K562 (cell line): ENCODE measurements around the gene LAMB1. TPM values are rescaled to one million over a fixed set of nuclear protein-coding genes. Genes with fewer than 3 reads are reported as not detected.

ENCODE experiments used
- ATAC-seq: fragments of 200-7000 bp; cut with Tn5 transposase; 3 replicates; pipeline ENCODE4 v1.9.1; 2020; ENCODE audit warnings: moderate library complexity
- BruUV-seq: library from RNA; stranded (reverse); fragments of 400-500 nt; replicated peaks from 2 replicates; lab custom pipeline; 2021; lab: Mats Ljungman, UMichigan
- CTCF ChIA-PET: fragments of 300-600 bp; formaldehyde crosslinking; extraction: SDS; loops from one replicate; lab custom pipeline; 2021; ENCODE audit warnings: low intra/inter-chr PET ratio; lab: Yijun Ruan, JAX
- POLR2A ChIA-PET: fragments of 300-600, 350-650 bp; sonication (Branson Sonifier 250); formaldehyde crosslinking; extraction: SDS; loops from one replicate; lab custom pipeline; 2021; ENCODE audit warnings: antibody characterized with exemption, inconsistent platforms; lab: Yijun Ruan, JAX
- DNase-seq, 4 experiments: peaks; one replicate each; pipeline versions ENCODE4 v3.0.0 to v3.0.0-alpha.2; 2011 to 2018; ENCODE audit warnings: low spot score in 3 of 4, mixed read lengths in 3 of 4; ENCODE audit errors: extremely low read depth in 1 of 4
- FAIRE-seq: peaks from 2 replicates; lab custom pipeline; 2011; peaks lifted over from hg19 to GRCh38; lab: Jason Lieb, UNC
- H2AFZ ChIP-seq: 2 replicates; pipeline ENCODE4 v1.6.0; 2011; ENCODE audit warnings: low read depth, low read length, control low read depth, inconsistent platforms
- H3K27ac ChIP-seq: fragments of 200-600 bp; 3 replicates; pipeline ENCODE4 v1.8.0; 2011; ENCODE audit warnings: low read depth, mild to moderate bottlenecking, control low read depth, inconsistent platforms, low read length, moderate library complexity, mixed read lengths; ENCODE audit errors: extremely low read depth
- H3K27me3 ChIP-seq, 2 experiments: fragments of 300-600 bp in 1 of 2; 2 replicates in 1 of 2; 3 replicates in 1 of 2; pipeline versions ENCODE4 v1.6.0 to v1.8.0; 2011; ENCODE audit warnings: inconsistent platforms in 2 of 2, low read length in 2 of 2, mild to moderate bottlenecking in 1 of 2, mixed read lengths in 1 of 2, moderate library complexity in 1 of 2; ENCODE audit not compliant: control insufficient read depth in 2 of 2, insufficient read depth in 2 of 2
- H3K36me3 ChIP-seq: fragments of 300-600 bp; 3 replicates; pipeline ENCODE4 v1.8.0; 2011; ENCODE audit warnings: mild to moderate bottlenecking, low read length, inconsistent platforms; ENCODE audit not compliant: control insufficient read depth, insufficient read depth
- H3K4me1 ChIP-seq, 2 experiments: fragments of 200-600 bp in 1 of 2; replicated peaks in 1 of 2; 2 replicates in 1 of 2; 3 replicates in 1 of 2; pipeline versions ENCODE4 v1.5.1 to v1.8.0; 2011; ENCODE audit warnings: inconsistent platforms in 2 of 2, low read length in 2 of 2, mild to moderate bottlenecking in 1 of 2, mixed read lengths in 1 of 2, moderate library complexity in 1 of 2; ENCODE audit not compliant: control insufficient read depth in 2 of 2, insufficient read depth in 2 of 2
- H3K4me2 ChIP-seq: 2 replicates; pipeline ENCODE4 v1.6.1; 2011; ENCODE audit warnings: low read length, control low read depth, inconsistent platforms, mixed read lengths; ENCODE audit not compliant: insufficient read depth
- H3K4me3 ChIP-seq: fragments of 200-600 bp; sonication (generic), shearing (Covaris generic); 2 replicates; pipeline ENCODE4 v1.5.1; 2016; ENCODE audit warnings: control low read depth, inconsistent platforms
- H3K79me2 ChIP-seq: fragments of 200-600 bp; 3 replicates; pipeline ENCODE4 v1.8.0; 2011; ENCODE audit warnings: low read length, inconsistent platforms; ENCODE audit not compliant: control insufficient read depth, insufficient read depth
- H3K9ac ChIP-seq, 2 experiments: 2 replicates each; pipeline versions ENCODE4 v1.6.0 to v1.6.1; 2011; ENCODE audit warnings: low read depth in 2 of 2, low read length in 2 of 2, control low read depth in 1 of 2, inconsistent platforms in 1 of 2, mild to moderate bottlenecking in 1 of 2, mixed read lengths in 1 of 2; ENCODE audit not compliant: insufficient read depth in 1 of 2
- H3K9me1 ChIP-seq: one replicate; pipeline ENCODE4 v1.6.0; 2011; ENCODE audit warnings: inconsistent platforms, mild to moderate bottlenecking, low read length, moderate library complexity; ENCODE audit not compliant: control insufficient read depth, insufficient read depth
- H3K9me3 ChIP-seq: replicated peaks from 2 replicates; pipeline ENCODE4 v1.5.1; 2011; ENCODE audit warnings: low read depth, low read length, inconsistent platforms; ENCODE audit not compliant: control insufficient read depth, insufficient read depth
- H4K20me1 ChIP-seq: replicated peaks from 2 replicates; pipeline ENCODE4 v1.6.1; 2011; ENCODE audit warnings: low read length, inconsistent platforms, mixed read lengths; ENCODE audit not compliant: control insufficient read depth, insufficient read depth
- HINFP ChIP-seq: fragments of 450-650 bp; conservative IDR thresholded peaks from 2 replicates; pipeline ENCODE4 v1.6.1; 2016; ENCODE audit warnings: missing genetic modification characterization, low read depth, mild to moderate bottlenecking, control low read depth, missing compliant biosample characterization
- MEIS2 ChIP-seq: fragments of 450-650 bp; IDR thresholded peaks from 2 replicates; pipeline ENCODE4 v1.6.1; 2014; ENCODE audit warnings: mild to moderate bottlenecking; ENCODE audit not compliant: partially characterized antibody
- PBX2 ChIP-seq, 2 experiments: IDR thresholded peaks in 1 of 2; conservative IDR thresholded peaks in 1 of 2; 2 replicates each; pipeline ENCODE4 v1.6.1; 2016; ENCODE audit warnings: low read depth in 2 of 2, mild to moderate bottlenecking in 1 of 2, missing compliant biosample characterization in 1 of 2, missing genetic modification characterization in 1 of 2, moderate library complexity in 1 of 2
- WGBS: fragments of 100-300 bp; shearing (Covaris generic); methylation state at CpG from one replicate; pipeline ENCODE4 v1.1.6; 2016; ENCODE audit warnings: low coverage, mixed read lengths; ENCODE audit not compliant: insufficient coverage; ENCODE audit errors: missing lambda C conversion rate; 5-methylcytosine and 5-hydroxymethylcytosine counted together
- in situ Hi-C: fragments of 300-500 bp; cut with MboI; formaldehyde crosslinking; loops from 4 replicates; pipeline ENCODE4 v1.15.0; 2018; ENCODE audit warnings: inconsistent platforms, mixed read lengths
- intact Hi-C: fragments of 100-400 bp; cut with micrococcal nuclease; formaldehyde crosslinking; loops from 2 replicates; pipeline ENCODE4 v1.14.2; 2022
- polyA plus RNA-seq, 8 experiments: library from polyadenylated mRNA; depleted of rRNA in 4 of 8; stranded (reverse) in 5 of 8; unstranded in 3 of 8; fragments of >200 nt; fragmentation: Nextera tagmentation in 2 of 8; fragmentation: Illumina TruSeq in 1 of 8; extraction: Ambion mirVana in 2 of 8; extraction: Trizol in 1 of 8; gene quantifications; 2 replicates each; pipeline versions ENCODE4 v1.2.1 to v1.2.3, GENCODE V29; 2011 to 2014; ENCODE audit warnings: inconsistent platforms in 1 of 8, missing spikeins in 1 of 8
- total RNA-seq, 7 experiments: library from RNA; depleted of rRNA in 6 of 7; stranded (reverse); fragments of >200 nt in 6 of 7; fragmentation: Illumina TruSeq in 2 of 7; extraction: Trizol in 2 of 7; gene quantifications; 2 replicates each; pipeline versions ENCODE4 v1.2.1 to v1.2.3, GENCODE V29; 2011 to 2021; ENCODE audit warnings: low replicate concordance in 1 of 7
- TF ChIP-seq, protein P1 (sequence below): sonication (generic); formaldehyde crosslinking; IDR thresholded peaks from 2 replicates; pipeline ENCODE4 v1.8.0; 2022; ENCODE audit warnings: mild to moderate bottlenecking, missing genetic modification reagents

Gene LAMB1
- total and polyA plus RNA-seq, 9 of the 15 experiments (the other 6 are each of a cell fraction or from before 2014, with no cell fraction given), result 6.0 to 17.7 (median 12.3) TPM

- no peaks in the 10 kb centered on the region for H3K79me2 ChIP-seq
- intact Hi-C loops, result loop anchor here (5.0 kb wide), 1 partner anchor 60 kb away; no protein-coding TSS in a partner anchor
- H3K36me3 ChIP-seq, result no peaks in the 10 kb centered on the region
- no peaks in the 10 kb centered on the region for H3K9me1 ChIP-seq
- ChIA-PET CTCF (no interaction called here), POLR2A (interaction anchor here (0.9 to 2.4 kb wide), 6 partner anchors 9 to 145 kb away, joined by 3 to 6 read pairs (median 4); no protein-coding TSS in a partner anchor)
- no peak for FAIRE-seq
- H3K27ac ChIP-seq, result no peak overlapping the region
- H2AFZ ChIP-seq, result peak overlapping the region; percentile 65
- no TSS peak for BruUV-seq
- no peak for DNase-seq
- TF ChIP-seq, protein P1, sequence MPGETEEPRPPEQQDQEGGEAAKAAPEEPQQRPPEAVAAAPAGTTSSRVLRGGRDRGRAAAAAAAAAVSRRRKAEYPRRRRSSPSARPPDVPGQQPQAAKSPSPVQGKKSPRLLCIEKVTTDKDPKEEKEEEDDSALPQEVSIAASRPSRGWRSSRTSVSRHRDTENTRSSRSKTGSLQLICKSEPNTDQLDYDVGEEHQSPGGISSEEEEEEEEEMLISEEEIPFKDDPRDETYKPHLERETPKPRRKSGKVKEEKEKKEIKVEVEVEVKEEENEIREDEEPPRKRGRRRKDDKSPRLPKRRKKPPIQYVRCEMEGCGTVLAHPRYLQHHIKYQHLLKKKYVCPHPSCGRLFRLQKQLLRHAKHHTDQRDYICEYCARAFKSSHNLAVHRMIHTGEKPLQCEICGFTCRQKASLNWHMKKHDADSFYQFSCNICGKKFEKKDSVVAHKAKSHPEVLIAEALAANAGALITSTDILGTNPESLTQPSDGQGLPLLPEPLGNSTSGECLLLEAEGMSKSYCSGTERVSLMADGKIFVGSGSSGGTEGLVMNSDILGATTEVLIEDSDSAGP (CRISPR knock-in tag), result no peak
- no peak for TF ChIP-seq HINFP (tag)
- peak; percentile 74 for TF ChIP-seq MEIS2
- TF ChIP-seq PBX2 (CRISPR knock-in tag; IDR thresholded peaks at IDR 0.05; ENCODE audit: low read depth), result no peak
- TF ChIP-seq PBX2 (tag; conservative IDR thresholded peaks at IDR 0.05; ENCODE audit: low read depth), result peak; percentile 58
- H4K20me1 ChIP-seq, result no peaks in the 10 kb centered on the region
- H3K9me3 ChIP-seq, result no peaks in the 10 kb centered on the region
- in situ Hi-C loops, result no loop called here
- H3K9ac ChIP-seq, result no peak overlapping the region
- no peaks in the 10 kb centered on the region for H3K27me3 ChIP-seq
- no peak; the same call in 2 of the 3 replicates for ATAC-seq
- 35% methylated on average over 1 of the region's 1 CpG for WGBS
- H3K4me2 ChIP-seq, result no peak overlapping the region; the same call in 1 of the 2 replicates
- H3K4me3 ChIP-seq, result no peak overlapping the region
- H3K4me1 ChIP-seq, result peaks cover 6 to 12% of the 10 kb centered on the region in 2 experiments; a peak in 4 of 5 replicates
Observed at GRCh38 chr7:108037741-108038140, 34.8 kb upstream of the LAMB1 start.
